GM21360 (cell line): Measurements from ENCODE around the gene RAP1GAP.
"Not testable (repeated sequence)": the region's sequence is repeated elsewhere in the genome, so short reads cannot be mapped to it uniquely, and the experiment has no call there.

Source experiments
- ATAC-seq: cut with Tn5 transposase; IDR thresholded peaks from one replicate; pipeline ENCODE4 v1.9.1; 2021; ENCODE audit warnings: mild to moderate bottlenecking, moderate library complexity; ENCODE audit not compliant: unreplicated experiment

Gene RAP1GAP

DNA sequence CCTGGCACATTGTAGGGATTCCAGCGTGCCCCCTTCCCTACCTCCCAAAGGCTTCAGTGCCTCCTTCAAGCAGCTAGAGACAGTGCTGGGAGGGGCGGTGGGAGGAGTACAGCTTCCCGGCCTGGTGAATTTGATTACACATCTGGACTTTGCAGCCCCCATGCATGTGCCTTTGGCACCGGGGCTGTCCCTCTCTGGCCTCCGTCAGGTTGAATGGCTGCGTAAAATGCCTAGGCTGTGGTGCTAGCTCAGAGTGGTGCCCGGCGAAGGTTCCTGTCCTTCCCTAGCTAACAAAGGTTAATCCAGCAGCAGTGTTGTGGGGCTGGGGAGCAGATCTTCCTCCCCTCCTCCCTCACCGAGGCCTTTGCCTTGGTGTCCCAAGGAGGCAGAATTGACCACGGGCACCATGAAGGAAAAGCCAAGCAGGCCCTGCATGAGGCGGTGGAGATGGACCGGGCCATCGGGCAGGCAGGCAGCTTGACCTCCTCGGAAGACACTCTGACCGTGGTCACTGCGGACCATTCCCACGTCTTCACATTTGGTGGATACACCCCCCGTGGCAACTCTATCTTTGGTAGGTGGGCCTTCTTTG, 93.7 kb downstream of the RAP1GAP start:
- no peak for ATAC-seq

DNA sequence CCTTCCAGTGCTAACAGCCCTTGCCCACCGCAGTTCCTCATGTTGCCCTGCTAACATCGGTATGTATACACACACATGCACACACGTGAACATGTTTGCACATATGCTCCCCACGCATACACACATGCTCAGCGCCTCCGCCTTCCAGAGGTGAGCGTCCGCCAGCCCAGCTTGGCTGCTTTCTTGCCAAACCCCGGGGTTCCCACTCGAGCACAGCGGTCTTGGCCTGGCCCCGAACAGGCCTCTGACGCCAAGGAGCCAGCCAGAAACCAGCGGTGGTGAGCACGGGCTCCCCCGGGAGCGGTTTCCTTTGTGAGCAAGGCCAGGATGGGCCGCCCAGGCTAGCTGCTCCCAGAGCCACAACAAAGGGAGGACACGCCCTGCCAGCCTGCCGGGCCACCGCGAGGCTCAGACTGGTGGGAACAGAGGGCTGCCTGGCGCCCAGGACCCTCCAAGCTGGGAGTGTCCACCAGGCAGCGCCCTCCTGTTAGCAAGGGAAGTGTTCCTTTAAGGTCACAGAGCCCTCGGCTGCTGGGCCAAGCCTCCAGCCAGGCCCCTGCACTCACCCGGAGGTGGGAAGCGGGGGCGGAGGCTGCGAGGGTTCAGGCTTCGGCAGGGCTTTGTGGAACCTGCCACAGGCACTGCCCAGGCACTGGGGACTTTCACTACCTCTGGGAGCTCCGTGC, 94.5 kb downstream of the RAP1GAP start:
- ATAC-seq = no peak

DNA sequence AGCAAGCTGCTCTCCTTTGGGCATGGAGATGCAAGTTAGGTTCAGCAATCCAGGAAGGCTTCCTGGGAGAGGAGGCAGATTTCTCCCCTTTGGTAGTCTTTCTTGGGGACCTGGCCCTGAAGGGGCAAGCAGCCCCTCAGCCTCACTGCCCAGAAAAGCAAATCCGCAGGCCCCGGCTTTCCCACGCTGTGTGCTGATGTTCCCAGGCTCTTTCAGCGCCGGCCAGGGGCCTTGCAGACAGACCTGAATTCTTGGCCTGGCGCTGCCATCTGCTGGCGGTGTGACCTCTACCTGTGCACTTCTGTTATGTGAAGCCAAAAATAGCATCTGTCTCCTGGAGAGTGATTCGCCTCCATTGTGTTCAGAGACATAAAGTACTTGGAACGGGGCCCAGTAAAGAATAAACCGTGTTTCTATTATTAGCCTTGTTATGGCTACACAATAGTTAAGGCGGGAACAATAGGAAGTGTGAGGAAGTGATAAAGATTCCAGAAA, 95.1 kb downstream of the RAP1GAP start:
- no peak for ATAC-seq

DNA sequence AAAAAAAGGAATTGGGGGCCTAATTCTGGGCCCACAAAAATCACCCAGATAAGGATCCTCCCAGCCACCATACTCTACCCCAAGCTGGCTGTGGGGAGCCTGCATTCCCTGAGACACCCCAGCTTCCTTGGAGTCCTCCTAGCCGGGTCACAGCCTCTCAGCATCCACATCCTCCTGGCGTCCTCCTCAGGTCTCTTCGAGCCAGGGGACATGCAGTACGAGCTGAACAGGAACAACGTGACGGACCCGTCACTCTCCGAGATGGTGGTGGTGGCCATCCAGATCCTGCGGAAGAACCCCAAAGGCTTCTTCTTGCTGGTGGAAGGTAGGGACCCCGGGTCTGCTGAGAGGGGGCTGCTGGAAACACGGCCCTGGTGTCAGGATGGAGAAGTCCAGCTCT, 95.7 kb downstream of the RAP1GAP start:
- ATAC-seq = no peak

DNA sequence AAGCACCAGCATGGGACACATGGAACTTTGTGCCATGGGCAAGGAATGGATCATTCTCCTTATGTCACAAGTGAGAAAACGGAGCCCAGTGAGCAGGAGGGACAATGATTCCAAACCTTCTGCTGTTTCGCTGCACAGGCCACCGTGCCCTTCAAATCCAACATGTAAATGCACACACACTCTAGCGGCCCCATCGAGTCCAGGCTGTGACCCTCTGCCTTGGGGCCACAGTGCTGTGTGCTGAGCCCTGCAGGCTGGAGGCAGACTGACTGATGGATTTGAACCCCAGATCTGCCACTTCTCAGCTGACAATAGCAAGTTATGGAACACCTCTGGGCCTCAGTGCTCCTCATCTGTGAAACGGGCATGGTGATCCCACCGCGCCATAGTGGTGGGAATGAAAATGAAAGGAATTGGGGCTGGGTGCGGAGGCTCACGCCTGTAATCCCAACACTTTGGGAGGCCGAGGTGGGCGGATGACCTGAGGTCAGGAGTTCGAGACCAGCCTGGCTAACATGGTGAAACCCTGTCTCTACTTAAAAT, 96.4 kb downstream of the RAP1GAP start:
- no peak for ATAC-seq

DNA sequence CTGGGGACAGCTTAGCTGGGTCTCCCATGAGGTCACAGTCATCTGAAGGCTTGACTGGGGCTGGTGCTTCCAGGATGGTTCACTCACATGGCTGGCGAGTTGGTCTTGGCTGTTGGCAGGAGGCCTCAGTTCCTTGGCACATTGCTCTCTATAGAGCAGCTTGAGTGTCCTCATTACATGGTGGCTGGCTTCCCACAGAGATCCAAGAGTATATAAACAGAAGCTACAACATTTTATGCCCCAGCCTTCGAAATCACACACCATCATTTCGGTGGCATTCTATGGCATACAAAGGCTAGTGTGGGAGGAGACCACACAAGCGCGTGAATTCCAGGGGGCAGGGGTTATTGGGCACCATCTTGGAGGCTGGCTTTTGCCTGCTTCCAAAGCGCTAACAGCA, 96.9 kb downstream of the RAP1GAP start:
- no peak for ATAC-seq

DNA sequence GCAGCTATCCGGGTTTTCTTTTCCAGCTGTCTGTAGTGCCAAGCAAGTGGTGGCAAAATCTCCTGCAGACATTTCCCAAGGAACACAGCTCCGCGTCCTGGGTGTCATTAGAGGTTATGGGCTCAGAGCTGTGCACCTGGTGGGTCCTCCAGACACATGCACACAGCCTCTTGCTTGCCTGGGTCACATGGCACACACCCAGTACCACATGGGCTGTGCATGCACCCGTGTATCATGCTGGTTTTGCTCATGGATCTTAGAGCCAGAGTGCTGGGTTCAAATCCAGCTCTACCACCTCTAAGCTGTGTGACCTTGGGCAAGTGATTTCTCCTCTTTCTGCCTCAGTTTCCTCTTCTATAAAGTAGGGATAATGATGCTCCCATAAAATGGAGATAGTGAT, 98.3 kb downstream of the RAP1GAP start:
- no peak for ATAC-seq

DNA sequence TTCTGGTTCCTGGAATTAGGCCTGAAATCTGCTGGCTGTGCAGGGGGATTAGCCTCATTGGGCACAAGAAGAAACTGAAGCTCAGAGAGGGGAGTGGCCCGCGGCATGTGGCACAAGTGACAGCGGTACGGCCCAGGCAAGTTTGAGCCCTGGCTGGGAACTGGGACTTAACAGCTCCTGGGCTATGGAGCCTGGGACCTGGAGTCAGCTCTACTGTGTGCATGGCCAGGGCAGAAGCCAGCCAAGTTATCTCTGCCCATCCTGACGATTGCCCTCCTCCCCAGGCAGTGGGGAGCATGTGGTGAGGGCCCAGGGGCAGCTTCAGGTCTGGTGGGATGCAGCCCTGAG, 98.7 kb downstream of the RAP1GAP start:
- no peak for ATAC-seq

DNA sequence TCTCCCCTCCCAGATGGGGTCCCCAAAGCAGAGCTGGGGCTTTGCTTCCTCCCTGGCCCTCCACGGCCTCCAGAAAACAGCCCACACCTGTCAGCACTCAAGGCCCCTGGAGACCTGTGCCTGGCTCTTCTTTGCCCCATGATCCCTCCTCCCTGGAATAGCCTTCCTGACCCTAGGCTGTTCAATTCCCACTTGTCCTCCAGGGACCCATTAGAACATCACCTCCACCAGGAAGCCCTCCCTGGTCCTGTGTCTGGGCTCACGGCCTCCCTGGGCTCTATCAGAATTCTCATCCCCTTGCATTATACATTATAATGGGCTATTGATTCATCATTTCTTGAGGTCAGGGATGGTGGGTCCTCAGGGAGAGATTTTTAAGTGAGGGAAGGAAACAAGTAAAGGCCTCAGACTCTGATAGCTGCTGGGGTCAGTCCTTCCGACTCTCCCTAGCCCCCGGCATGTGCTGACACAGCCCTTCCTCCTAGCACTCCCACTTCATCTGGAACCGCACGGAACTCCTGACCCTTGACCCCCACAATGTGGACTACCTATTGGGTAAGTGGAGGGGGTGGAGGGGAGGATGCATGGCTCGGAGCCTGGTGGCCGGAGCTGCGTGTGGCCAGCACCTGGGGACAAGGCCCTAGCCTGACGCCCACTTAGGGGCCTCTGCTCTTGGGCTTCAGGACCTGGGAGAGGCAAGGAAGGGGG, 99.2 kb downstream of the RAP1GAP start:
- ATAC-seq = no peak

DNA sequence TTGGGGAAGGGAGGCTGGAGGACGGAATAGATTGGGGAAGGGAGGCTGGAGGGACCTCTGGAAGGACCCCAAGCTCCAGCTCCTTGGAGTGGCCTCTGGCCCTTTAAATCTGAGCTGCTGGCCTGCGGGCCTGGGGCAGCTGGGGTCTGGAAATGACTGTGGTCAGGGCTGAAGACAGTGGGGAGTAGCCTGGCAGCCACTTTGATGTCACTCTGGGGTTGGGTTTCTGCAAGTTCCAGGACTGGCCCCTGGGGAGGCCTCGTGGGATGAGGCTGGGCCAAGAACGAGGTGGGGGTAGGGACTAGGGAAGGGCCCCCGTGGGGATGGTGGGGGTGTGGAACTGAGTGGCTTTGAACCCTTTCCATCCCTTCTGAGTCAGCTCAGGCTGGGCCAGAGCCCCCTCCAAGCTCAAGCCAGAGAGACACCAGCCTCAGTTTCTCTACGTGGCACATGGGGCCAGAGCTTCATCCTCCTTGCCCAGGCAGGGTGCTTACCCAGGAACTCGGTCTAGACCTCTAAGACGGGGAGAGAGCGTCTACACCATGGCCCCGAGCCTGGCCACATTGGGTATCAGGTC, 100.3 kb downstream of the RAP1GAP start:
- no peak for ATAC-seq

DNA sequence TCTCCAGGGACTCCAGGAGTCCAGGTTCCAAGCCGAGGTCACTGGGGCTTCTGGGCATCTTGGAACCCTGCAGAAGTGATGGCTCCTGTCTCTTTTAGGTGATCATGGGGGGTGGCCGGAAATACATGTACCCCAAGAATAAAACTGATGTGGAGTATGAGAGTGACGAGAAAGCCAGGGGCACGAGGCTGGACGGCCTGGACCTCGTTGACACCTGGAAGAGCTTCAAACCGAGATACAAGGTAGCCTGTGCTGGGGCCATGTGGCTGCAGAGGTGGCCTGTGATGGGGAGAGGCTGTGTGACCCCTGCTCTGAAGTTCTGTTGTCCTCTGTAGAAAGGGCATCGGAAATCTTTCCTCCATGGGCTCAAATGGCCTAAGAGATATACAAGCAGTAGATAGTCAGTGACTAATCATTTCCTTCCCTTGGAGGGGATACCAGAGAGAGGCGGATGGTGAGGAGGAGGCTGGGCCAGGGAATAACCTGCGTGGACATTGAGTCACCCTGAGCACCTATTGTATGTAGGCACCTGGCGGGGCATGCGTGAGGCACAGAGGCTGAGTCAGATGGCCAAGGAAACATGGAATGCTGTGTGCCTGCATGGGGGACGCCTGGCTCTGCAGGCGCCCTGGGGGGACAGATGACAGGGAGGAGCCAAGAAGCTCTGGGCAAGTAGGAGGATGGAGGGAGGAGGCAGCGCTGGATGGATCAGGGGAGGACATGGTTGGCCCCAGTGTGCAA, 101.0 kb downstream of the RAP1GAP start:
- ATAC-seq = no peak

DNA sequence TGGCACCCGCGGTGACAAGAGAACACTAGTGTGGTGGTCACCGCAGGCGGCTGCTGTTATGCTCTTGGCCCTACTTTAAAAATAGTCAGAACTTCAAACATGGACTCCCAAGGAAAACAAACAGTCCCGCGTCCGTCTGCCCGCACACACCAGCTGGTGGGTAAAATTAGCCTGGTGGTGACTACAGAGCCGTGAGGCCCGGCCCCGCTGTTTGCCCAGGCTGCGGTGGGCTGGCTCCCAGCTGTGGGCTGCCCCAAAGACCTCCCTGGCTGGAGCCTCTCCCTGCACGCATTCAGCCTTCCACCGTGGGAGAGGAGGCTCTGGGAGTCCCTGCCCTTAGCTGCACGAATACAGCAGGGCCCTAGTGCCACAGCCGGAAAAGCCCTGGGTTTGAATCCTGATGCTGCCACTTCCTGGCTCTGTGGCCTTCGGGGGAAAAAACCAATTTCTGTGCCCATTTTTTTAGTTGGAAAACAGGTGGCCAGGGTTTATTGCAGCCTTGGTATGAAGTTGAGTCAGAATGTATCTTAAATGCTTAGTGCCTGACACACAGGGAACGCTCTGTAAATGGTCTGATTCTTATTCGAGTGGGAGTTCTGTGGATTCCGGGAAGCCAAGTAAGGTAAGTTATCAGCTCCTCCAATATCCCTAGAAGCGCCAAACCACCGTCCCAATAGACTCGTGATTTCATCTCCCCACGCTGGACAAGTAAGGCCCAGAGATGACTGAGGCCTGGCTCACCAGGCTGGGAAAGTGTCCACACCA, 101.7 kb downstream of the RAP1GAP start:
- no peak for ATAC-seq

DNA sequence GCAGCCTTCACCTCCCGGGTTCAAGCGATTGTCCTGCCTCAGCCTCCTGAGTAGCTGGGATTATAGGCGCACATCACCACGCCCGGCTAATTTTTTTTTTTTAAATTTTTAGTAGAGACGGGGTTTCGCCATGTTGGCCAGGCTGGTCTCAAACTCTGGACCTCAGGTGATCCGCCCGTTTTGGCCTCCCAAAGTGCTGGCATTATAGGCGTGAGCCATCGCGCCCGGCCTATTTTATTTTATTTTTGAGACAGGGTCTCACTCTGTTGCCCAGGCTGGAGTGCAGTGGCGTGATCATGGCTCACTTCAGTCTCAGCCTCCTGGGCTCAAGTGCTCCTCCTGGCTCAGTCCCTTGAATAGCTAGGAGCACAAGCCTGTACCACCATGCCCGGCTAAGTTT, 102.8 kb downstream of the RAP1GAP start:
- not testable (repeated sequence) for ATAC-seq

DNA sequence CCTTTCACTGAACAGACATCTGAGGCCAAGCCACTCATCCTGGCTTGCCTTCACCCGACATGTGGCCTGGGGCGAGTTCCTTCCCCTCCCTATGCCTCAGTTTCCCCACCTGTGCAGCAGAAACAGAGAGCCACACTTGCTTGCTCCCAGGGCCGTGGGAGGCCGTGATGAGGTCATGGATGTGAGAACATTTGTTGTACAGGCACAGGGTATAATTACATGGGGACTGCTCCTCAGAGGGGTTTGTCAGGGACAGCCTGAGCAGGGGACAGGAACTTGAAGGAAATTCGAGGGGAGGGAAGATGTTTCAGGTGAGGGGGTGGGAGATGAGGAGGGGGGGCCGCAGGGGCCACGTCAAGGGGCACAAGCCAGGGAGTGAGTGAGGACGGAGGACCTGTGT, 103.9 kb downstream of the RAP1GAP start:
- ATAC-seq = no peak

DNA sequence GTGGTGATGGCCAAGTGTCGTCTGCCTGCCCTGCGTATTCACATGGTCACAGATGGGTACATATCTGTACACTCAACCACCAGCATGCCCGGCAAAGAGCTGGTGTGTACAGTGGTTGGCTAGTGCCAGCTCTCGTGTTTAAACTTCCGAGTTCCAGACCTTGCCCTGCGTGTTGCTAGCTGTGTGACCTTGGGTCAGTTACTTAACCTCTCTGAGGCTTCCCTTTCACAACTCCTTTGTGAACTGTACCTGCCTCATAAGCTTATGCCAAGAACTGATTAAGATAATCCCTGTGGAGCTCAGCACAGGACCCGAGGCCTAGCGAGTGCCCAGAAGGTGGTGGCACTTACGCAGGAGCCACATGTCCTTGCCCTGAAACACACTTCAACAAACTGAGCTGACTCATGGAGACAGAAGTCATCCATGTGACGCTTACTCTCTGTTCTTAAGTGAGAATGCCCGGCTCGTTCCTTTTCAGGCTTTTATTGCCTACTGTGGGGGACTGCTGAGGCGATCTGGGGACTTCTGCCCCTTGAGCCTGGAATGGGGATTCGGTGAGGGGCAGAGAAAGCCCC, 104.5 kb downstream of the RAP1GAP start:
- ATAC-seq = no peak

DNA sequence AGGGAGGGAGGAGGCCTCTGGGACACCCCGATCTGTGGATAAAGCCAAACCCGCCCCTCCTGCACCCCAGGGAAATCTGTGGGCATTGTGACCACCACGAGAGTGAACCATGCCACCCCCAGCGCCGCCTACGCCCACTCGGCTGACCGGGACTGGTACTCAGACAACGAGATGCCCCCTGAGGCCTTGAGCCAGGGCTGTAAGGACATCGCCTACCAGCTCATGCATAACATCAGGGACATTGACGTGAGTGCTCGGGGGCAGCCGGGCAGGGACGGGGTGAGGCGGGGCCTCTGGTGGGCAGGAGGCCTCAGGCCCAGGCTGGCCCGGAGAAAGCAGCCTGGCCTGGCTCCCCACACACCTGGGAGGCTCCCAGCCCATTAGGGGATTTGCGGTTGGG, 105.2 kb downstream of the RAP1GAP start:
- ATAC-seq = no peak

DNA sequence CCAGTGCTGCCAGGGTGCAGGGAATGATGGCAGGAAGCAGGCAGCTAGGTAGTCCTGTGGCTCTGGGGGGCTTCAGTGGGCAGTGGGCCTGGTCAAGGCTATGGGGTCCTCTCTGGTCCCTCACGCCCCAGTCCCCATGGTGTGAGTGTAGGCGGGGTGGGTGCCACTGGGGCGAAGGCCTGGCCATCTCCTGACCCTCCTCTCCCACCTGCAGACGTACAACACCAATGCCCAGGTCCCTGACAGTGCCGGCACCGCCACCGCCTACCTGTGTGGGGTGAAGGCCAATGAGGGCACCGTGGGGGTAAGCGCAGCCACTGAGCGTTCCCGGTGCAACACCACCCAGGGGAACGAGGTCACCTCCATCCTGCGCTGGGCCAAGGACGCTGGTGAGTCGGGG, 106.3 kb downstream of the RAP1GAP start:
- no peak for ATAC-seq

DNA sequence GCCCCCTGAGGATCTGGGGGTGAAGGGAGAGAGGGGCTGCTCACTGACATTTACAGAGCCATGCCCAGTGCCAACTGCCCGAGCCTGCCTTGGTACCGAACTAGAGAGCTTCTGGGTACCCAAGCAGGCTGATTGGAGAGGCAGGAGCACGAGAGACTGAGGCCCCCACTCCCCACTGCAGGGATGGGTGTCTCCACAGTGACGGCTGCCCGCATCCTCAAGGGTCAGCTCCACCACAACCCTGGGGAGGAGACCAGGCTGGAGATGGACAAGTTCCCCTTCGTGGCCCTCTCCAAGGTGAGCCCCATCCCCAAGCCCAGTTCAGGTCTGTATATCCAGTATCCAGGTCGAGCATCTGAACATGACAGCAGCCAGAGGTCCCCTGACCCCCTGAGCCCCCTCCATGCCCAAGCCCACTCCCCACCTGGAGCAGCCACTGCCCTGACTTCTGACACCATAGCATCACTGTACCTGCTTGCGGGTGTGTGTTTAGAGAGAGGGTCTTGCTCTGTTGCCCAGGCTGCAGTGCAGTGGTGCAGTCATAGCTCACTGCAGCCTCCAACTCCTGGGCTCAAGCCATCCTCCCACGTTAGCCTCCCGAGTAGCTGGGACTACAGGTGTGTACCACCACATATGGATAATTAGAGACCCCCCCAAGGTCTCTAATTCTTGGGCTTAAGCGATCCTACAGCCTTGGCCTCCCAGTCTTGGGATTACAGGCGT, 108.1 kb downstream of the RAP1GAP start:
- ATAC-seq = no peak
